DMS 273 (cell line): ENCODE results near the gene ADRM1.

ENCODE experiments used
- DNase-seq: peaks from one replicate; lab custom pipeline; 2025; ENCODE audit not compliant: unreplicated experiment; lab: John Stamatoyannopoulos, UW

The ADRM1 gene

DNA sequence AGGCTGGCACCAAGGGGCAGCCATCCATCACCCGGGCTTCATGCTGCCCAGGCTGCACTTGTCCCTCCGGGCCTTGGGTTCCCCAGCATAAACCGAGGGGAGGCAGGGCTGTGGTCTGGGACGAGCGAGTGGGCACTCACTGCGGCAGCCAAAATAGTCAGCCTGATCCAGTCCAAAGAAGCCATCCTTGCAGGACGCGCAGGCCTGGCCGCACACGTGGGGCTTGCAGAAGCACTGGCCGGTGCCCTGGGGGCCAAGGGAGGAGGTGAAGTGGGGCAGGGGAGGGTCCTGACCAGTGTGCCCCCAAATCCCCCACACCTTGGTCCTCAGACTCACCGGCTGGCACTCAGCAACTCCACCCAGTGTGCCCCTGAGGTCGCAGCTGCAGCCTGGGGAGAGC, 32.1 kb downstream of the ADRM1 start:
- no peak for DNase-seq

DNA sequence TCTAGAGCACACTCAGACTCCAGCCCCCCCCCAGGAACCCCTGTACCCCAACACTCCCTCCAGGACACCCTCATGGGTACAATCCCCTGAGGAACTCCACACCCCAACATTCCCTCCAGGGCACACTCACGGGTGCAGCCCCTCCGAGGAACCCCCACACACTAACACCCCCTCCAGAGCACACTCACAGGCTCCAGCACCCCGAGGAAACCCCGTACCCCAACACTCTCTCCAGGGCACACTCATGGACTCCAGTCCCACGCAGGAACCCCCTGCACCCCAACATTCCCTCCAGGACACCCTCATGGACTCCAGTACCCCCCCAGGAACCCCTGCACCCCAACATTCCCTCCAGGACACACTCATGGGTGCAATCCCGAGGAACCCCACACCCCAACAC, 32.7 kb downstream of the ADRM1 start:
- DNase-seq, result no peak

DNA sequence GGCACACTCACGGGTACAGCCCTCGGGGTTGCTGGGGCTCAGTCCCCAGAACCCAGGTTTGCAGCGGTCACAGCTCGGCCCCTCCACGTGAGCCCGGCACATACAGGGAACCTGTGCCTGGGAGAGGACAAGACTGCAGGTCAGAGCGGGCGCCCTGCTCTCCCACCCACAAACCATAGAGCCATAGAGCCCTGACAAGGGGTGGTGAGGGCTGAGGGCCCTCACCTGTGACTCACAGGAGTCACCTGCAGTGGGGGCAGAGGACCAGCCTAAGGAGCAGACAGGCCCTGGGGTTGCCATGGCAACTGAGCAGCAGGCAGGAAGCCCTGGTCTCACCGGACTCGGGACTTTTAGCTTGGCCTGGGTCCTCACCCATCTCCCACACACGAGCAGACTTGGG, 33.5 kb downstream of the ADRM1 start:
- DNase-seq, result no peak

GRCh38 chr20:62336775-62337557, 34.2 kb downstream of the ADRM1 start:
- no peak for DNase-seq

- DNase-seq, result no peak
Measured at GRCh38 chr20:62337558-62338293, 34.9 kb downstream of the ADRM1 start.

GRCh38 chr20:62338294-62338620, 35.5 kb downstream of the ADRM1 start:
- DNase-seq, result no peak

GRCh38 chr20:62339647-62340062, 36.9 kb downstream of the ADRM1 start:
- DNase-seq, result no peak

GRCh38 chr20:62342910-62343309, 40.1 kb downstream of the ADRM1 start:
- DNase-seq, result peak; percentile 37

DNA sequence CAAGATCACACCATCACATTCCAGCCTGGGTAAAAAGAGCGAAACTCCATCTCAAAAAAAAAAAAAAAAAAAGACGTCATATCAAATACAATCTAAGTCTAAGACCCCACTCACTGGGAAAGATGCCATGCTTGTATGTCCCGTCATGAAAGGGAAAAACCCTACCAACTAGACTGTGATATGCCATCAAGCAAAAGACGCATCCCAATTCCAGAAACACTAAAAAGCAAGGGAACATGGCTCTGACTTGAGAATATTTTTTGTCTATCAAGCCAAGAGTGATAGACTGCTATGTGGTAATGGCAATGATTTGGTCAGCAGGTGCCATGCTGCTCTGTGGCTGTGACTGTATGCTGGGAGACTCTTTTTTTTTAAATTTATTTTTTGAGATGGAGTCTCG, 41.3 kb downstream of the ADRM1 start:
- no peak for DNase-seq

- no peak for DNase-seq
Measured at GRCh38 chr20:62344782-62345181, 42.0 kb downstream of the ADRM1 start.

DNA sequence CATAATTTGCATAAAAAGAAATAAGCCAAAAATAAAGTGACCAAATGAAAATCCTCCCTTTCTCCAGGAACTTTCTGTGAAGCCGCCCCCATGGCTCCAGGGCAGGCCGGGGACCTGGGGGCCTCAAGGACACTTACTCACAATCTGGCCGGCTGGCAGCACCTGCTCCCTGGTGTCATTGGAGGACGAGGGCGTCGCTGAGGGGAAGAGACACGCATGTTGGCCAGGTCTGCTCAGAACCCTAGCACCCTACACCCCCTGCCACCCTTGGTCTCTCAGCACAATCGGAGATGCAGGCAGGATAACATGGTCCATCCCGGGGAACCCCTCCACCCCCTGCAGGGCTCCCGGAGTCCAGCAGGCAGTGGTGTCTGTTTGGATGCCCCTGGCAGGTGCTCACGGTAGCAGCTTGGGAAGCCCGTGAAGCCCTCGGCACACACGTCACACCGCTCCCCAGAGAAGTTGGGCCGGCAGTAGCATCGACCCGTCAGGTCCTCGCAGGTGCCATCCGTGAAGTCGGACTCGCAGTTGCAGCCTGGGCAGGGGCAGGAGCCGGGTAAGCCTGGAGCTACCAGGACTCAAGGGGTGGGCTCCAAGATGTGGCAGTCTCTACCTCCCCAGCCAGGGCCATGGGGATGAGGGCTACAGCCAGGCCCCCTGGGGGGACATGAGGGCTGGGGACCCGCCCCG, 43.0 kb downstream of the ADRM1 start:
- no peak for DNase-seq

DNA sequence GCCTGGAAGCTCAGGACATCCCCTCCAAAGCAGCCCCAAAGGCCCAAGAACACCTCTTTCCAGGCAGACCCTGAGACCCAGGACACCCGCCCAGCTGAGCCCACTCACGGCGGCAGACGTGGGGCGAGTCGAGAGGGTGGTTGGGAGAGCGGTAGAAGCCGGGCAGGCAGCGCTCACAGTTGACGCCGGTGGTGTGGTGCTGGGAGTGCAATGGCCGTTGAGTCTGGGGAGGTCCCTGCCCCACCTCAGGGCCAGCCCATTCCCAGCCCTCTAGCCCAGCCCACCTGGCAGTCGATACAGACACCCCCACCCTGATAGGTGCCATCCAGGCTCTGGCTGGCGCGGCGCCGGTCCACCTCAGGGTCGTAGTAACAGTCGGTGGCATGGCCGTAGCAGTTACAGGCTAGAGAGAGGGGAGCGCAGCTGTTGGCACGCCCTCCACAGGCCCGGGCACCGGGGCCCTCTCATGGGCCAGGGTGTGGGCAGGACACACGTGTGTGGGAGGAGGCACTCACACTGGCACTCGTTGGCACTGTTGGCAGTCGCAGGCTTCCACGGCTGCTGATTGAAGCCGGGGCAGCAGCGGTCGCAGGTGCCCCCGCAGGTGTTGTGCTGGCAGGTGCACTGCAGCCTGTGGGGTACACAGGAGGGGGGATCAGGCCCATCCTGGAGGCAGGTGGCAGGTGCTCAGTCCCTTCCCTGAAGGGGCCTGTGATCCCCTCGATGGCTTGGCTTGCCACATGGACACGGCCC, 43.8 kb downstream of the ADRM1 start:
- DNase-seq, result no peak

GRCh38 chr20:62347151-62347404, 44.3 kb downstream of the ADRM1 start:
- DNase-seq, result no peak

GRCh38 chr20:62347445-62347844, 44.6 kb downstream of the ADRM1 start:
- DNase-seq, result no peak

DNA sequence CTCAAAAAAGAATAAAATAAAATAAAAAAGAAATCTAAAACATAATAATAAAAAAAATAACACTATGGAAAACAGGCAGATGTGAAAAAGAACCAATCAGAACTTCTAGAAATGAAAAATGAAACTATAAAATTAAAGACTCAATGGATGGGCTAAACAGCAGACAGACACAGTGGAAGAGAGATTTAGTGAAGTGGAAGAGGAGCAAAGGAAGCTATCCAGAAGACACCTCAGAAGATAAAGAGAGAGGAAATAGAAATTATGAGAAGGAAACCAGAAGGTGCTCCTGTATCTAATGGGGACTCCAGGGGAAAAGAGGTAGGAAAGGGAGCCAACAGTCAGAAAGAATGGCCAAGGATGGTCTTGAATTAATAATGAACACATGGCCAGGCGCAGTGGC, 45.8 kb downstream of the ADRM1 start:
- no peak for DNase-seq

- DNase-seq, result no peak
Measured at GRCh38 chr20:62349556-62350097, 46.8 kb downstream of the ADRM1 start.

DNA sequence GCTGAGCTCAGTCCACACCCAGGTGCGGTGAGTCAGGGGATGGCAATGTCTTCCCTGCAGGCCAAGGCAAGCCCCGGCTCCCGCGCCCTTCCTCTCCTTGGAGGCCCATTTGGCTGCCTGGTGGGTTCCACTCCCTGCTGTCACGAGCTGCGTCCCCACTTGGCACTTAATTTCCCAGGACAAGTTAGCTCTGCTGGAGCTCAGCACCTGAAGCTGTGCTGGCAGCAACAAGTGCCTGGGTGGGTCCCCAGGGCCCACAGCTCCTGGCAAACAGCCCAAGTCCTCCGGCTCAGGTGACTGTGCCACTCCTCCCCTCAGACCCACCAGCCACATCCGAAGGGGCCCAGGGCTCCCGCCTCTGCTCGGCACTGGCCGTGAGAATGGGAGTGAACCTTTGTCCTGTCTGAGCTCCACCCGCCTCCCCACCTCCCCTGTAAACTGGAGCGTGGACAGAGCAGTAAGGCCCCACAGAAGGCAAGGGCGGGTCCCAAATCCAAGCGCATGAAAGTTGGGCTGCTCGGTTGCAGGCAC, 47.4 kb downstream of the ADRM1 start:
- peak; percentile 57 for DNase-seq

DNA sequence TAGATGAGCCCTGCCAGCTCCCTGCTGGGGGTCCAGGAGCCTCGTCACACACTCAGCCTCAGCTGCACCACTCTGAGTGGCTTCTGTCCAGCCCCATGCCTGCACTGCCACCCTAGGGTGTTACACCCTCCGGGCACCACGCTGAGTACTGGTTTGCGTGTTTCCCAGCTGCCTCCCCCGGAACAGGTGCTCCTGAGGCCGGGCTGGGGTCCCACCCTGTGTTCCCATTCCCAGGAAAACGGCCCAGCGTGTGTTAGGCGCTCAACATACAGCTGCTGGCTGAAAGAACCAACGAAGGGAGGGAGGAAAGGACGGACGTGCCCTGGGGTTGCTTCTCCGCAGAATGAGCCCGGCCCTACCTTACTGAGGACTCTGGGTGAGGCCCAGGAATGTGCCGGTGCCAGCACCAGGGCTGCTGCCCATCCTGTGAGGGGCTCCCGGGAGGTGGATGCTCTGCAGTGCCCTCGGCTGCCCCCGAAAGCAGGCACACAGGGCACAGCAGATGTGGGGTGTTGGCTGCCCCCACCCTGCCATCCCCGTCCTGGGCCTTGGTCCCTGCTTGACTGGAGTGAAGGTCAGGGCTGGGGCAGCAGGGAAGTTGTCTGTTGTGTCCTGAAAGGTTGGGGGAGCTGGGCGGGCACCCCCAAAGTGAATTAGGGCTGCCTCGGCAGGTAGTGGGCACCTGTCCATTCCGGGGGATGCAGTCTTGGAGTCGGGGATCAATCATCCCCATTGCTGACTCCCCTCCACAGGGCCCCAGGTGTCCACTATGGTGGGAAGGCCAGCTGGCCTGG, 48.0 kb downstream of the ADRM1 start:
- DNase-seq, result no peak

GRCh38 chr20:62351469-62352401, 48.9 kb downstream of the ADRM1 start:
- DNase-seq, result no peak
